NCI-H2081 treated with DMSO at 0.1 percent for 48 hours (cell line): ENCODE data around the gene NRXN3.
"Not testable (repeated sequence)": the region's sequence is repeated elsewhere in the genome, so short reads cannot be mapped to it uniquely, and the experiment has no call there.

ENCODE experiments used
- DNase-seq: peaks from one replicate; lab custom pipeline; 2025; lab: John Stamatoyannopoulos, UW

NRXN3 gene

GRCh38 chr14:78486621-78487020, 316.4 kb downstream of the NRXN3 start:
- DNase-seq: no peak

- not testable (repeated sequence) for DNase-seq
Measured at GRCh38 chr14:78487573-78487972, 317.4 kb downstream of the NRXN3 start.

GRCh38 chr14:78488938-78489337, 318.8 kb downstream of the NRXN3 start:
- no peak for DNase-seq

GRCh38 chr14:78491048-78491447, 320.9 kb downstream of the NRXN3 start:
- DNase-seq: no peak

- DNase-seq: no peak
Measured at GRCh38 chr14:78498062-78498595, 328.0 kb downstream of the NRXN3 start.

- DNase-seq: no peak
Measured at GRCh38 chr14:78501909-78502308, 331.7 kb downstream of the NRXN3 start.

GRCh38 chr14:78508023-78508422, 337.9 kb downstream of the NRXN3 start:
- no peak for DNase-seq

GRCh38 chr14:78509516-78509915, 339.3 kb downstream of the NRXN3 start:
- DNase-seq: no peak

- no peak for DNase-seq
Measured at GRCh38 chr14:78512021-78512420, 341.8 kb downstream of the NRXN3 start.

GRCh38 chr14:78519863-78520262, 349.7 kb downstream of the NRXN3 start:
- DNase-seq: no peak

GRCh38 chr14:78524196-78524595, 354.0 kb downstream of the NRXN3 start:
- DNase-seq: no peak

GRCh38 chr14:78524766-78525165, 354.6 kb downstream of the NRXN3 start:
- no peak for DNase-seq

- no peak for DNase-seq
Measured at GRCh38 chr14:78530078-78530477, 359.9 kb downstream of the NRXN3 start.

- no peak for DNase-seq
Measured at GRCh38 chr14:78534141-78534540, 364.0 kb downstream of the NRXN3 start.

- DNase-seq: no peak
Measured at GRCh38 chr14:78535041-78535440, 364.9 kb downstream of the NRXN3 start.

- DNase-seq: not testable (repeated sequence)
Measured at GRCh38 chr14:78541788-78542187, 371.6 kb downstream of the NRXN3 start.

- DNase-seq: no peak
Measured at GRCh38 chr14:78543433-78543832, 373.3 kb downstream of the NRXN3 start.

- no peak for DNase-seq
Measured at GRCh38 chr14:78561074-78561473, 390.9 kb downstream of the NRXN3 start.

GRCh38 chr14:78566026-78566858, 396.1 kb downstream of the NRXN3 start:
- peak; percentile 44 for DNase-seq

- no peak for DNase-seq
Measured at GRCh38 chr14:78566859-78567172, 396.6 kb downstream of the NRXN3 start.

GRCh38 chr14:78567343-78567742, 397.2 kb downstream of the NRXN3 start:
- DNase-seq: no peak

- not testable (repeated sequence) for DNase-seq
Measured at GRCh38 chr14:78573736-78574135, 403.6 kb downstream of the NRXN3 start.

- DNase-seq: no peak
Measured at GRCh38 chr14:78576437-78577166, 406.4 kb downstream of the NRXN3 start.
